Hepatocyte (in vitro differentiated cells): Measurements from ENCODE around the gene NANOS2. TPM values are rescaled to one million over a fixed set of nuclear protein-coding genes. Genes with fewer than 3 reads are reported as not detected.

Experiments
- DNase-seq: peaks from one replicate; pipeline ENCODE4 v3.0.0-alpha.2; 2016; ENCODE audit warnings: low spot score
- H2AFZ ChIP-seq: fragments of 200-600 bp; sonication (generic); 2 replicates; pipeline ENCODE4 v1.6.0; 2016; ENCODE audit warnings: antibody characterized with exemption, mild to moderate bottlenecking
- H3K27ac ChIP-seq: fragments of 200-600 bp; sonication (generic); 2 replicates; pipeline ENCODE4 v1.5.1; 2016; ENCODE audit warnings: mild to moderate bottlenecking
- H3K27me3 ChIP-seq: fragments of 200-600 bp; sonication (generic); 2 replicates; pipeline ENCODE4 v1.6.1; 2016
- H3K36me3 ChIP-seq: fragments of 200-600 bp; sonication (generic); replicated peaks from 2 replicates; pipeline ENCODE4 v1.5.1; 2016; ENCODE audit warnings: low read depth; ENCODE audit not compliant: insufficient read depth
- H3K4me1 ChIP-seq: fragments of 200-600 bp; sonication (generic); 2 replicates; pipeline ENCODE4 v1.5.1; 2016; ENCODE audit warnings: mild to moderate bottlenecking, moderate library complexity; ENCODE audit not compliant: insufficient read depth
- H3K4me2 ChIP-seq: fragments of 200-600 bp; sonication (generic); 2 replicates; pipeline ENCODE4 v1.6.0; 2016
- H3K4me3 ChIP-seq: fragments of 200-600 bp; sonication (generic); 2 replicates; pipeline ENCODE4 v1.5.1; 2016; ENCODE audit warnings: mild to moderate bottlenecking
- H3K79me2 ChIP-seq: fragments of 200-600 bp; sonication (generic); 2 replicates; pipeline ENCODE4 v1.6.0; 2017; ENCODE audit warnings: mild to moderate bottlenecking
- H3K9me2 ChIP-seq: fragments of 200-600 bp; sonication (generic); replicated peaks from 2 replicates; pipeline ENCODE4 v1.6.0; 2017; ENCODE audit warnings: mild to moderate bottlenecking; ENCODE audit not compliant: insufficient read depth
- H3K9me3 ChIP-seq: fragments of 200-600 bp; sonication (generic); 2 replicates; pipeline ENCODE4 v1.5.1; 2016; ENCODE audit warnings: low read depth, mild to moderate bottlenecking
- H4K20me1 ChIP-seq: fragments of 200-600 bp; sonication (generic); 2 replicates; pipeline ENCODE4 v1.6.0; 2016; ENCODE audit warnings: mild to moderate bottlenecking; ENCODE audit not compliant: insufficient read depth, poor library complexity, severe bottlenecking
- CTCF ChIP-seq: fragments of 200-600 bp; sonication (generic); IDR thresholded peaks from 2 replicates; pipeline ENCODE4 v1.5.1; 2016; ENCODE audit warnings: antibody characterized with exemption, mild to moderate bottlenecking; ENCODE audit not compliant: poor library complexity
- EZH2 ChIP-seq: fragments of 200-600 bp; sonication (generic); IDR thresholded peaks from 2 replicates; pipeline ENCODE4 v1.6.1; 2016; ENCODE audit warnings: antibody characterized with exemption, mild to moderate bottlenecking, borderline replicate concordance
- EZH2phosphoT487 ChIP-seq: fragments of 200-600 bp; sonication (generic); IDR thresholded peaks from one replicate; pipeline ENCODE4 v1.6.1; 2018; ENCODE audit warnings: antibody characterized with exemption, mild to moderate bottlenecking, low read depth, moderate library complexity; ENCODE audit not compliant: unreplicated experiment, severe bottlenecking
- WGBS: methylation state at CpG from one replicate; pipeline ENCODE4 v1.1.6; 2016; ENCODE audit warnings: low lambda C conversion rate; ENCODE audit errors: missing lambda C conversion rate; 5-methylcytosine and 5-hydroxymethylcytosine counted together
- polyA plus RNA-seq: library from polyadenylated mRNA; unstranded; fragments of >200 nt; fragmentation: Nextera tagmentation; extraction: Ambion mirVana; gene quantifications from 2 replicates; pipeline ENCODE4 v1.2.1, GENCODE V29; 2016
- total RNA-seq: library from RNA; depleted of rRNA; stranded (reverse); fragments of >200 nt; gene quantifications from 2 replicates; pipeline ENCODE4 v1.2.3, GENCODE V29; 2014

Gene NANOS2
- total and polyA plus RNA-seq, 2 experiments from 2014 or later: not detected

- TF ChIP-seq CTCF: no peak
- no peak for TF ChIP-seq EZH2
- no peak for TF ChIP-seq EZH2phosphoT487
- Histone ChIP-seq H3K27me3 (peaks cover 13% of the 10 kb centered on the region), H3K9me3 (no peaks in the 10 kb centered on the region), H3K79me2 (peaks cover 65% of the 10 kb centered on the region), H3K4me2 (peak overlapping the region; percentile 72), H3K36me3 (no peaks in the 10 kb centered on the region), H4K20me1 (no peaks in the 10 kb centered on the region), H3K4me3 (peak overlapping the region; percentile 2), H3K9me2 (no peaks in the 10 kb centered on the region), H2AFZ (no peak overlapping the region), H3K27ac (peak overlapping the region; percentile 51), H3K4me1 (peaks cover 4% of the 10 kb centered on the region)
- no peak for DNase-seq
- 67% methylated on average over 11 of the region's 11 CpGs for WGBS
Observed at GRCh38 chr19:45866400-45867176, 48.0 kb downstream of the NANOS2 start.

- 57% methylated on average over 8 of the region's 9 CpGs for WGBS
- Histone ChIP-seq H3K4me1 (peaks cover 6% of the 10 kb centered on the region), H3K36me3 (no peaks in the 10 kb centered on the region), H3K4me2 (peak overlapping the region; percentile 72), H3K27ac (peak overlapping the region; percentile 51), H3K27me3 (peaks cover 13% of the 10 kb centered on the region), H3K9me2 (no peaks in the 10 kb centered on the region), H3K4me3 (no peak overlapping the region), H3K79me2 (peaks cover 69% of the 10 kb centered on the region), H2AFZ (no peak overlapping the region), H3K9me3 (no peaks in the 10 kb centered on the region), H4K20me1 (no peaks in the 10 kb centered on the region)
- TF ChIP-seq CTCF (no peak), EZH2phosphoT487 (no peak), EZH2 (no peak)
- DNase-seq: no peak
Observed at GRCh38 chr19:45865269-45865948, 49.2 kb downstream of the NANOS2 start.

GRCh38 chr19:45864629-45865082 lies 49.9 kb downstream of the NANOS2 start:
- peaks cover 74% of the 10 kb centered on the region for H3K79me2 ChIP-seq
- 10% methylated on average over 12 of the region's 12 CpGs for WGBS
- no peaks in the 10 kb centered on the region for H3K36me3 ChIP-seq
- peak overlapping the region; percentile 32 for H2AFZ ChIP-seq
- H3K27ac ChIP-seq: peak overlapping the region; percentile 69
- TF ChIP-seq EZH2phosphoT487 (peak; percentile 79), CTCF (no peak)
- no peaks in the 10 kb centered on the region for H3K9me2 ChIP-seq
- peaks cover 6% of the 10 kb centered on the region for H3K4me1 ChIP-seq
- H3K4me2 ChIP-seq: peak overlapping the region; percentile 72
- no peak for DNase-seq
- peak overlapping the region; percentile 55 for H3K4me3 ChIP-seq
- no peaks in the 10 kb centered on the region for H3K9me3 ChIP-seq
- H3K27me3 ChIP-seq: peaks cover 13% of the 10 kb centered on the region
- H4K20me1 ChIP-seq: no peaks in the 10 kb centered on the region
